ENCODE results near the gene NDEL1. TPM values are rescaled to one million over a fixed set of nuclear protein-coding genes. Genes with fewer than 3 reads are reported as not detected.

The NDEL1 gene
- total and polyA plus RNA-seq, 9 of the 15 experiments (the other 6 are each of a cell fraction or from before 2014, with no cell fraction given), result 0.86 to 30.5 (median 22.7) TPM

DNA sequence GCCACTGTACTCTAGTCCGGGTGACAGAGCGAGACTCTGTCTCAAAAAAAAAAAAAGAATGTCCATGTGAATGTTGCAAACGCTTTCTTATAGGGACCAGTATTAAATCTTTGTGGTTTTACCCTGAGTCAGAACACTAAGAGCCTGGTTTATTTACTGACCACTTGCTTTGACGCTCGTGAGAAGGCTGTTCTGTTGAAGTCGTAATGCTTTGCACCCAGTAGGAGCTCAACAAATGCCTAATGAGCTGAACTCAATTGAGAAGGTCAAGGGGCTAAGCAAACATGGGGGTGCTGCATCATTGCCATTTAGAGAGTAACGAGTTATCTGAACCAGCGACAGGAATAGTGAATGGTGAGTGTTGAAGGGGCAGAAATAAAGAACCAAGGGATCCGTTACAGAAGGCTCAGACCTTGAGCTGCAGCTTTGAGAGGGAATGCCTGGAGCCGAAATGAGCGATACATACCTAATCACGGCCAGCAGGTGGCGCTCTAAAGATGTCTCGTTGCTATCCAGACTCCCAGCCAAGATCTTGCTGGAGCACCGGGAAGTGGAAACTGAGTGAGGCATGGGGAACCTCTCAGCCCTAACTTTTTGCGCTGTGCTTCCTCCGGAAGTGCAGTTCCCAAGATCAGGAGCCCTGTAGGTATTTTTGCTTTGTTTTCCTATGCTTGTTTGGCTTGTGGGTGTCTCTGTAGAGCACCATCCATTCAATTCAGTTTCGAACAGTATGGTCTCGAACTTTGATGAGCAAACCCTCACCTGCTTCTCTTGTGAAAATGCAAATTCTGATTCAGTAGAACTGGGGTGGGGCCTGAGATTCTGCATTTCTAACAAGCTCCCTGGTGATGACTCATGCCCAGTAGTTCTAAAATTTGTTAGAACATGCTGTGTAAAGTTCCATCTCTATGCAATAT lies 25.5 kb upstream of the NDEL1 start (continued):
- TF ChIP-seq, protein P1, sequence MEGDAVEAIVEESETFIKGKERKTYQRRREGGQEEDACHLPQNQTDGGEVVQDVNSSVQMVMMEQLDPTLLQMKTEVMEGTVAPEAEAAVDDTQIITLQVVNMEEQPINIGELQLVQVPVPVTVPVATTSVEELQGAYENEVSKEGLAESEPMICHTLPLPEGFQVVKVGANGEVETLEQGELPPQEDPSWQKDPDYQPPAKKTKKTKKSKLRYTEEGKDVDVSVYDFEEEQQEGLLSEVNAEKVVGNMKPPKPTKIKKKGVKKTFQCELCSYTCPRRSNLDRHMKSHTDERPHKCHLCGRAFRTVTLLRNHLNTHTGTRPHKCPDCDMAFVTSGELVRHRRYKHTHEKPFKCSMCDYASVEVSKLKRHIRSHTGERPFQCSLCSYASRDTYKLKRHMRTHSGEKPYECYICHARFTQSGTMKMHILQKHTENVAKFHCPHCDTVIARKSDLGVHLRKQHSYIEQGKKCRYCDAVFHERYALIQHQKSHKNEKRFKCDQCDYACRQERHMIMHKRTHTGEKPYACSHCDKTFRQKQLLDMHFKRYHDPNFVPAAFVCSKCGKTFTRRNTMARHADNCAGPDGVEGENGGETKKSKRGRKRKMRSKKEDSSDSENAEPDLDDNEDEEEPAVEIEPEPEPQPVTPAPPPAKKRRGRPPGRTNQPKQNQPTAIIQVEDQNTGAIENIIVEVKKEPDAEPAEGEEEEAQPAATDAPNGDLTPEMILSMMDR (IDR thresholded peaks at IDR 0.05 in 2 of 3, conservative IDR thresholded peaks at IDR 0.05 in 1 of 3; ENCODE audit: insufficient read depth in 2 of 3, low read depth in 1 of 3, low read length in 3 of 3), result peak; percentile 65 to 89 (median 77)
- TF ChIP-seq, protein P2, sequence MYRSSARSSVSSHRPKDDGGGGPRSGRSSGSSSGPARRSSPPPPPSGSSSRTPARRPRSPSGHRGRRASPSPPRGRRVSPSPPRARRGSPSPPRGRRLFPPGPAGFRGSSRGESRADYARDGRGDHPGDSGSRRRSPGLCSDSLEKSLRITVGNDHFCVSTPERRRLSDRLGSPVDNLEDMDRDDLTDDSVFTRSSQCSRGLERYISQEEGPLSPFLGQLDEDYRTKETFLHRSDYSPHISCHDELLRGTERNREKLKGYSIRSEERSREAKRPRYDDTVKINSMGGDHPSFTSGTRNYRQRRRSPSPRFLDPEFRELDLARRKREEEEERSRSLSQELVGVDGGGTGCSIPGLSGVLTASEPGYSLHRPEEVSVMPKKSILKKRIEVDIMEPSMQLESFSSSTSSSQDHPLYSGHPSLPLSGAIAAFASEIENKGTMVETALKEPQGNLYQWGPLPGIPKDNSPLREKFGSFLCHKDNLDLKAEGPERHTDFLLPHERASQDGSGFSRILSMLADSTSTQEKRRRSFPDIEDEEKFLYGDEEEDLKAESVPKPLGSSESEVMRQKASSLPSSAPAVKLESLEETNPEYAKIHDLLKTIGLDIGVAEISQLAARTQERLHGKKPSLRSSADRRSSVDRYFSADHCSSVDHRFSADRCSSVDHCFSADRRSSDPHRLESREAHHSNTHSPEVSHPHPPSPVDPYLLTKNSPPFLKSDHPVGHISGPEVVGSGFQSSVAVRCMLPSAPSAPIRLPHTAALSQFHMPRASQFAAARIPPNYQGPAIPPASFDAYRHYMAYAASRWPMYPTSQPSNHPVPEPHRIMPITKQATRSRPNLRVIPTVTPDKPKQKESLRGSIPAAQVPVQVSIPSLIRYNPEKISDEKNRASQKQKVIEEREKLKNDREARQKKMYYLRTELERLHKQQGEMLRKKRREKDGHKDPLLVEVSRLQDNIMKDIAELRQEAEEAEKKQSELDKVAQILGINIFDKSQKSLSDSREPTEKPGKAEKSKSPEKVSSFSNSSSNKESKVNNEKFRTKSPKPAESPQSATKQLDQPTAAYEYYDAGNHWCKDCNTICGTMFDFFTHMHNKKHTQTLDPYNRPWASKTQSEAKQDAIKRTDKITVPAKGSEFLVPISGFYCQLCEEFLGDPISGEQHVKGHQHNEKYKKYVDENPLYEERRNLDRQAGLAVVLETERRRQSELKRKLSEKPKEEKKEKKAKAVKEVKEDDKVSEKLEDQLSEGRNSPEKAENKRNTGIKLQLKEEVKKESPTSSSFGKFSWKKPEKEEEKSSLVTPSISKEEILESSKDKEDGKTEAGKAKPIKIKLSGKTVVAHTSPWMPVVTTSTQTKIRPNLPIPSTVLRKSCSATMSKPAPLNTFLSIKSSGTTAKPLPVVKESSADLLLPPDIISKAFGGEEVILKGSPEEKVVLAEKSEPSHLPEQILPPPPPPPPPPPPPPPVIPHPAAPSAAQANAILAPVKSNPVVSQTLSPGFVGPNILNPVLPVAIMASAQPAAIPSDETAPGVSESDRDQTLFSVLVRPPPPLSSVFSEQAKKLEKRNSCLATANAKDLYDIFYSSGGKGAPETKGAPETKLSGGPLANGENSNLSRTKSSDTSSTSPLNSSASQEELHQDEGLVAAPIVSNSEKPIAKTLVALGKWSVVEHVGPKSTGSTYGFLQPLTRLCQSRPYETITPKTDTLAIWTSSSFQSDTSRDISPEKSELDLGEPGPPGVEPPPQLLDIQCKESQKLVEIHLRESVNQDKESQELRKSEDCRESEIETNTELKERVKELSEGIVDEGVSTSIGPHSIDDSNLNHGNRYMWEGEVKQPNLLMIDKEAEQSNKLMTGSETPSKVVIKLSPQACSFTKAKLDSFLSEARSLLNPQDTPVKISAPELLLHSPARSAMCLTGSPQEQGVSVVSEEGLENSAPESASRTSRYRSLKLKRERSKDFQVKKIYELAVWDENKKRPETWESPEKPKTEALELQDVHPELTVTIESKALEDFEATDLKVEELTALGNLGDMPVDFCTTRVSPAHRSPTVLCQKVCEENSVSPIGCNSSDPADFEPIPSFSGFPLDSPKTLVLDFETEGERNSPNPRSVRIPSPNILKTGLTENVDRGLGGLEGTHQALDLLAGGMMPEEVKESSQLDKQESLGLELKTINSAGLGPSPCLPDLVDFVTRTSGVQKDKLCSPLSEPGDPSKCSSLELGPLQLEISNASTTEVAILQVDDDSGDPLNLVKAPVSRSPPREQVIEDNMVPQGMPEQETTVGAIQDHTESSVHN (IDR thresholded peaks at IDR 0.05; ENCODE audit: borderline replicate concordance in 1 of 2, low read depth in 1 of 2), result no peak
- no peak for TF ChIP-seq ILF3 (IDR thresholded peaks at IDR 0.05; ENCODE audit: borderline replicate concordance)
- TF ChIP-seq, protein P3, sequence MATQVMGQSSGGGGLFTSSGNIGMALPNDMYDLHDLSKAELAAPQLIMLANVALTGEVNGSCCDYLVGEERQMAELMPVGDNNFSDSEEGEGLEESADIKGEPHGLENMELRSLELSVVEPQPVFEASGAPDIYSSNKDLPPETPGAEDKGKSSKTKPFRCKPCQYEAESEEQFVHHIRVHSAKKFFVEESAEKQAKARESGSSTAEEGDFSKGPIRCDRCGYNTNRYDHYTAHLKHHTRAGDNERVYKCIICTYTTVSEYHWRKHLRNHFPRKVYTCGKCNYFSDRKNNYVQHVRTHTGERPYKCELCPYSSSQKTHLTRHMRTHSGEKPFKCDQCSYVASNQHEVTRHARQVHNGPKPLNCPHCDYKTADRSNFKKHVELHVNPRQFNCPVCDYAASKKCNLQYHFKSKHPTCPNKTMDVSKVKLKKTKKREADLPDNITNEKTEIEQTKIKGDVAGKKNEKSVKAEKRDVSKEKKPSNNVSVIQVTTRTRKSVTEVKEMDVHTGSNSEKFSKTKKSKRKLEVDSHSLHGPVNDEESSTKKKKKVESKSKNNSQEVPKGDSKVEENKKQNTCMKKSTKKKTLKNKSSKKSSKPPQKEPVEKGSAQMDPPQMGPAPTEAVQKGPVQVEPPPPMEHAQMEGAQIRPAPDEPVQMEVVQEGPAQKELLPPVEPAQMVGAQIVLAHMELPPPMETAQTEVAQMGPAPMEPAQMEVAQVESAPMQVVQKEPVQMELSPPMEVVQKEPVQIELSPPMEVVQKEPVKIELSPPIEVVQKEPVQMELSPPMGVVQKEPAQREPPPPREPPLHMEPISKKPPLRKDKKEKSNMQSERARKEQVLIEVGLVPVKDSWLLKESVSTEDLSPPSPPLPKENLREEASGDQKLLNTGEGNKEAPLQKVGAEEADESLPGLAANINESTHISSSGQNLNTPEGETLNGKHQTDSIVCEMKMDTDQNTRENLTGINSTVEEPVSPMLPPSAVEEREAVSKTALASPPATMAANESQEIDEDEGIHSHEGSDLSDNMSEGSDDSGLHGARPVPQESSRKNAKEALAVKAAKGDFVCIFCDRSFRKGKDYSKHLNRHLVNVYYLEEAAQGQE (IDR thresholded peaks at IDR 0.05; ENCODE audit: borderline replicate concordance), result peak; percentile 83
- TF ChIP-seq, protein P3 (CRISPR knock-in tag; IDR thresholded peaks at IDR 0.05; ENCODE audit: low read depth), result no peak

All from K562 (cell line).